Measurements from ENCODE around the gene DENR.

Gene DENR

DNA sequence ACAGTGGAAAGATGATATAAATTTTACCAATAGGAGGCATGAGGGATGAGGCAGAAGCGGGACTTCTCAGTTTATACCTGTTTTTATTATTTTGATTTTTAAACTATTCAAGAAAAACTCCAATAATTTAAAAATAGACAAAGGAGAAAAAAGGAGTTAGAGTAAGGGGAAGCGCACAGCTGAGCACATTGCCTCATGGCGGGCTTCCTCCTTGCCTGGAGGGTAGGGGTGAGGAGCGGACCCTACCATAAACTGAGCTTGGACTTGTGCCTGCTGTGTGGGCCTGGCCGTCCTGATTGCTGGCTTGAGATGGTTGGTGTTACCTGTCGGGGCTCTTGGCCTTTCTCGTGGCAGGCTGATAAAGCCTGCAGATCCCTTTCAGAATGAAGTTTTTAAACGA, 67.5 kb downstream of the DENR start:
- DNase-seq (ENCODE audit: low read depth in 2 of 2) = no peak
